SK-MEL-5 (cell line): ENCODE measurements around the gene APAF1. TPM values are rescaled to one million over a fixed set of nuclear protein-coding genes. Genes with fewer than 3 reads are reported as not detected.

Experiments used
- DNase-seq: peaks from one replicate; pipeline ENCODE4 v3.0.0-alpha.2; 2016; ENCODE audit warnings: low read depth, low spot score
- in situ Hi-C: cut with HindIII; loops from 2 replicates; pipeline ENCODE4 v1.10.0; 2016; ENCODE audit warnings: low sequenced_read_pairs, high pct_unique_total_duplicates, low pct_unique_long_range_greater_than_20kb
- small RNA-seq, 2 experiments: library from RNA; depleted of rRNA; stranded (forward); fragments of <200 nt; gene quantifications; one replicate each; pipeline ENCODE3, GENCODE V24; 2014
- total RNA-seq: library from RNA; depleted of rRNA; stranded (reverse); fragments of >200 nt; shearing (Covaris generic); gene quantifications from 2 replicates; pipeline ENCODE4 v1.2.3, GENCODE V29; 2014; rRNA removed

APAF1 gene
- total RNA-seq, 1 experiment from 2014 or later, result 13.9 TPM

GRCh38 chr12:98771811-98772752, 127.0 kb downstream of the APAF1 start:
- in situ Hi-C loops, result no loop called here
- DNase-seq, result no peak

GRCh38 chr12:98772818-98773217, 127.7 kb downstream of the APAF1 start:
- in situ Hi-C loops, result no loop called here
- DNase-seq, result no peak

- no peak for DNase-seq
- in situ Hi-C loops, result no loop called here
These were observed 135.2 kb downstream of the APAF1 start for GRCh38 chr12:98780261-98780660.

GRCh38 chr12:98783420-98783819, 138.3 kb downstream of the APAF1 start:
- in situ Hi-C loops, result no loop called here
- DNase-seq, result no peak

Small RNA genes lying within 50 kb of the gene (small RNA-seq; reads per million reads assigned to genes)
- gene SNORA53, result 22.5 to 92.0 reads per million in 2 experiments

Other genes with a start within 250 kb of the APAF1 start
- gene TMPO, start 129.7 kb upstream of the APAF1 start, total RNA-seq, result 124 TPM in 2 replicates
- 959 and 1,004 TPM in 2 replicates for gene SLC25A3, start 51.6 kb upstream of the APAF1 start, total RNA-seq
- gene IKBIP, start 502 bp upstream of the APAF1 start, total RNA-seq, result 59.5 and 69.0 TPM in 2 replicates